ENCODE measurements around the gene OVCA2. TPM values are rescaled to one million over a fixed set of nuclear protein-coding genes. Genes with fewer than 3 reads are reported as not detected.

The OVCA2 gene
- total RNA-seq, 1 donor from 2014 or later: 13.7 TPM

- no peak for DNase-seq
- intact Hi-C loops (cut with DNase I): no loop called here
- no peak for ATAC-seq (ENCODE audit: poor library complexity)
Observed at GRCh38 chr17:2028737-2029136, 13.1 kb upstream of the OVCA2 start.

- intact Hi-C loops (cut with DNase I): no loop called here
- peak; percentile 89 for ATAC-seq (ENCODE audit: poor library complexity)
- peak; percentile 93 for DNase-seq
Observed at GRCh38 chr17:2029911-2030778, 11.7 kb upstream of the OVCA2 start, which contains the start of gene DPH1. DPH1 (plus strand) TSS chr17:2030153; CDS start chr17:2030170, 17 bp downstream.

GRCh38 chr17:2030779-2031163 lies 11.1 kb upstream of the OVCA2 start:
- intact Hi-C loops (cut with DNase I): no loop called here
- ATAC-seq (ENCODE audit: poor library complexity): no peak
- no peak for DNase-seq

GRCh38 chr17:2033153-2033552 lies 8.7 kb upstream of the OVCA2 start:
- DNase-seq (no peak), ATAC-seq (ENCODE audit: poor library complexity) (no peak)
- intact Hi-C loops (cut with DNase I): no loop called here

GRCh38 chr17:2034157-2034556 lies 7.7 kb upstream of the OVCA2 start:
- intact Hi-C loops (cut with DNase I): no loop called here
- no peak for ATAC-seq (ENCODE audit: poor library complexity)
- no peak for DNase-seq

- intact Hi-C loops (cut with DNase I): no loop called here
- ATAC-seq (ENCODE audit: poor library complexity) (no peak), DNase-seq (no peak)
Observed at GRCh38 chr17:2034806-2035540, 6.8 kb upstream of the OVCA2 start.

GRCh38 chr17:2035541-2036488 lies 6.0 kb upstream of the OVCA2 start:
- intact Hi-C loops (cut with DNase I): no loop called here
- no peak for ATAC-seq (ENCODE audit: poor library complexity)
- no peak for DNase-seq

GRCh38 chr17:2037155-2037554 lies 4.7 kb upstream of the OVCA2 start:
- DNase-seq (no peak), ATAC-seq (ENCODE audit: poor library complexity) (no peak)
- intact Hi-C loops (cut with DNase I): no loop called here

- intact Hi-C loops (cut with DNase I): loop anchor here (10.0 kb wide), 1 partner anchor 376 kb away; no protein-coding TSS in a partner anchor
- ATAC-seq (ENCODE audit: poor library complexity) (no peak), DNase-seq (no peak)
Observed at GRCh38 chr17:2040219-2040827, 1.5 kb upstream of the OVCA2 start.

GRCh38 chr17:2040942-2041560 lies 771 bp upstream of the OVCA2 start:
- DNase-seq (no peak), ATAC-seq (ENCODE audit: poor library complexity) (peak; percentile 11)
- intact Hi-C loops (cut with DNase I): loop anchor here (10.0 kb wide), 1 partner anchor 376 kb away; no protein-coding TSS in a partner anchor

GRCh38 chr17:2042390-2042847 lies 597 bp downstream of the OVCA2 start:
- peak; percentile 8 for ATAC-seq (ENCODE audit: poor library complexity)
- DNase-seq: no peak
- intact Hi-C loops (cut with DNase I): loop anchor here (10.0 kb wide), 1 partner anchor 378 kb away; no protein-coding TSS in a partner anchor

GRCh38 chr17:2042933-2043332 lies 1.1 kb downstream of the OVCA2 start:
- intact Hi-C loops (cut with DNase I): loop anchor here (10.0 kb wide), 1 partner anchor 378 kb away; no protein-coding TSS in a partner anchor
- no peak for ATAC-seq (ENCODE audit: poor library complexity)
- DNase-seq: no peak

GRCh38 chr17:2043785-2044184 lies 2.0 kb downstream of the OVCA2 start:
- intact Hi-C loops (cut with DNase I): loop anchor here (10.0 kb wide), 1 partner anchor 379 kb away; no protein-coding TSS in a partner anchor
- no peak for ATAC-seq (ENCODE audit: poor library complexity)

GRCh38 chr17:2044263-2044894 lies 2.6 kb downstream of the OVCA2 start:
- no peak for ATAC-seq (ENCODE audit: poor library complexity)
- DNase-seq: no peak
- intact Hi-C loops (cut with DNase I): loop anchor here (10.0 kb wide), 1 partner anchor 380 kb away; no protein-coding TSS in a partner anchor

More at GRCh38 chr17:2043785-2044184, 2.0 kb downstream of the OVCA2 start:
- DNase-seq: no peak

- intact Hi-C loops (cut with DNase I): loop anchor here (10.0 kb wide), 1 partner anchor 383 kb away; no protein-coding TSS in a partner anchor
- DNase-seq (no peak), ATAC-seq (ENCODE audit: poor library complexity) (no peak)
Observed at GRCh38 chr17:2047590-2047989, 5.8 kb downstream of the OVCA2 start.

GRCh38 chr17:2048805-2049204 lies 7.0 kb downstream of the OVCA2 start:
- intact Hi-C loops (cut with DNase I): loop anchor here (10.0 kb wide), 1 partner anchor 384 kb away; no protein-coding TSS in a partner anchor
- DNase-seq: no peak
- ATAC-seq (ENCODE audit: poor library complexity): no peak

All from Right ventricle myocardium superior (tissue), 1 donor.